Measurements from ENCODE around the gene ABCF2. TPM values are rescaled to one million over a fixed set of nuclear protein-coding genes. Genes with fewer than 3 reads are reported as not detected.

The ABCF2 gene
- total and polyA plus RNA-seq, 2 donors (not counting 1 experiment from before 2014, with no cell fraction given) = 16.1 to 30.2 TPM

DNA sequence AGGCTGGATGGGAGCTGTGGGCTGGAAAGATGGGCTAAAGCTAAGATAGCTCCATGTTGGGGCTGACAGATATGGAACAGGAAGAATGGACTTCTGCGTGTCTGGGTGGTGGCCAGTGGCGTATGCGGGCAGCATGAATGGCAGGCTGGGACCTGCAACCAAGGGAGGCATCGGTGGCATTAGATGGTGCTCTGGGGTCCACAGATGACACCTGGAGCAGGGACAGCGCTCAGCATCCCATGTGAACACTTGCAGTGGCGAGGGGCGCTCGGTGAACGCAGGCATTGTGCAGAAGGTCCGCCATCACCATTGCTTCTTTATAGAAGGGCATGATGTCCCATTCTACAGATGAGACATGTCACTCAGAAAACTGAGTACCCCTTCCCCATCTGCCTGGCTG is 42.5 kb upstream of the ABCF2 start:
- ATAC-seq (ENCODE audit: low read depth) (no peak), DNase-seq (no peak)
- Histone ChIP-seq H3K4me1 (ENCODE audit: control insufficient read depth in 2 of 2, insufficient read depth in 2 of 2, low read length in 2 of 2) (no peaks in the 10 kb centered on the region), H3K9me3 (ENCODE audit: control extremely low read depth in 1 of 3, control insufficient read depth in 2 of 3, insufficient read depth in 1 of 3, low read length in 2 of 3) (no peaks in the 10 kb centered on the region), H3K4me3 (ENCODE audit: control extremely low read depth in 1 of 5, extremely low read depth in 1 of 5, insufficient read depth in 1 of 5, low read depth in 2 of 5, low read length in 4 of 5) (no peak overlapping the region), H4K20me1 (ENCODE audit: control insufficient read depth, insufficient read depth, low read length, poor library complexity, severe bottlenecking) (no peaks in the 10 kb centered on the region), H3K9ac (ENCODE audit: low read length) (no peak overlapping the region), H3K27me3 (replicated peaks in 1 of 4; ENCODE audit: control extremely low read depth in 1 of 4, control insufficient read depth in 3 of 4, insufficient read depth in 4 of 4, low read length in 3 of 4) (peaks cover 0 to 10% (median 0%) of the 10 kb centered on the region in 4 experiments), H3K36me3 (replicated peaks in 1 of 2; ENCODE audit: control extremely low read depth in 1 of 2, control insufficient read depth in 1 of 2, extremely low read depth in 1 of 2, insufficient read depth in 2 of 2, low read length in 1 of 2) (no peaks in the 10 kb centered on the region), H3K4me2 (replicated peaks; ENCODE audit: low read depth, low read length, poor library complexity, severe bottlenecking) (no peak overlapping the region), H3K27ac (ENCODE audit: low read length in 2 of 2) (no peak overlapping the region), H2AFZ (ENCODE audit: insufficient read depth, low read depth, low read length, poor library complexity, severe bottlenecking) (no peak overlapping the region), H3K79me2 (ENCODE audit: control insufficient read depth, insufficient read depth, low read length) (no peaks in the 10 kb centered on the region)
- ChIA-PET POLR2A (interaction anchor here (0.6 kb wide), 1 partner anchor 281 kb away, joined by 5 read pairs; no protein-coding TSS in a partner anchor), CTCF (no interaction called here)
- H3K4me1 Mint-ChIP-seq = no peaks in the 10 kb centered on the region
- H3K9me3 Mint-ChIP-seq (ENCODE audit: insufficient read depth) = no peaks in the 10 kb centered on the region
- WGBS (ENCODE audit: insufficient coverage) = 96% methylated on average over 6 of the region's 10 CpGs
- intact Hi-C loops (cut with micrococcal nuclease) = no loop called here
- H3K27me3 Mint-ChIP-seq = peaks cover 24% of the 10 kb centered on the region
- H3K4me3 Mint-ChIP-seq = no peak overlapping the region
- no peak for TF ChIP-seq EZH2 (IDR thresholded peaks at IDR 0.05; ENCODE audit: borderline replicate concordance, insufficient read depth, low read depth, low read length, poor library complexity, severe bottlenecking)
- TF ChIP-seq, protein P1, sequence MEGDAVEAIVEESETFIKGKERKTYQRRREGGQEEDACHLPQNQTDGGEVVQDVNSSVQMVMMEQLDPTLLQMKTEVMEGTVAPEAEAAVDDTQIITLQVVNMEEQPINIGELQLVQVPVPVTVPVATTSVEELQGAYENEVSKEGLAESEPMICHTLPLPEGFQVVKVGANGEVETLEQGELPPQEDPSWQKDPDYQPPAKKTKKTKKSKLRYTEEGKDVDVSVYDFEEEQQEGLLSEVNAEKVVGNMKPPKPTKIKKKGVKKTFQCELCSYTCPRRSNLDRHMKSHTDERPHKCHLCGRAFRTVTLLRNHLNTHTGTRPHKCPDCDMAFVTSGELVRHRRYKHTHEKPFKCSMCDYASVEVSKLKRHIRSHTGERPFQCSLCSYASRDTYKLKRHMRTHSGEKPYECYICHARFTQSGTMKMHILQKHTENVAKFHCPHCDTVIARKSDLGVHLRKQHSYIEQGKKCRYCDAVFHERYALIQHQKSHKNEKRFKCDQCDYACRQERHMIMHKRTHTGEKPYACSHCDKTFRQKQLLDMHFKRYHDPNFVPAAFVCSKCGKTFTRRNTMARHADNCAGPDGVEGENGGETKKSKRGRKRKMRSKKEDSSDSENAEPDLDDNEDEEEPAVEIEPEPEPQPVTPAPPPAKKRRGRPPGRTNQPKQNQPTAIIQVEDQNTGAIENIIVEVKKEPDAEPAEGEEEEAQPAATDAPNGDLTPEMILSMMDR (IDR thresholded peaks at IDR 0.05) = no peak
- no peak overlapping the region for H3K27ac Mint-ChIP-seq

GRCh38 chr7:151265351-151265931 is 38.4 kb upstream of the ABCF2 start:
- POLR2A ChIA-PET = no interaction called here
- Histone ChIP-seq H3K36me3 (replicated peaks in 1 of 2; ENCODE audit: control extremely low read depth in 1 of 2, control insufficient read depth in 1 of 2, extremely low read depth in 1 of 2, insufficient read depth in 2 of 2, low read length in 1 of 2) (no peaks in the 10 kb centered on the region), H3K9ac (ENCODE audit: low read length) (no peak overlapping the region), H3K27ac (ENCODE audit: low read length in 2 of 2) (no peak overlapping the region), H2AFZ (ENCODE audit: insufficient read depth, low read depth, low read length, poor library complexity, severe bottlenecking) (no peak overlapping the region), H3K4me2 (replicated peaks; ENCODE audit: low read depth, low read length, poor library complexity, severe bottlenecking) (no peak overlapping the region), H4K20me1 (ENCODE audit: control insufficient read depth, insufficient read depth, low read length, poor library complexity, severe bottlenecking) (no peaks in the 10 kb centered on the region), H3K79me2 (ENCODE audit: control insufficient read depth, insufficient read depth, low read length) (no peaks in the 10 kb centered on the region), H3K4me1 (ENCODE audit: control insufficient read depth in 2 of 2, insufficient read depth in 2 of 2, low read length in 2 of 2) (no peaks in the 10 kb centered on the region), H3K4me3 (ENCODE audit: control extremely low read depth in 1 of 5, extremely low read depth in 1 of 5, insufficient read depth in 1 of 5, low read depth in 2 of 5, low read length in 4 of 5) (no peak overlapping the region), H3K9me3 (ENCODE audit: control extremely low read depth in 1 of 3, control insufficient read depth in 2 of 3, insufficient read depth in 1 of 3, low read length in 2 of 3) (peaks cover 0 to 8% (median 0%) of the 10 kb centered on the region in 3 donors), H3K27me3 (replicated peaks in 1 of 4; ENCODE audit: control extremely low read depth in 1 of 4, control insufficient read depth in 3 of 4, insufficient read depth in 4 of 4, low read length in 3 of 4) (peaks cover 0 to 9% (median 0%) of the 10 kb centered on the region in 4 experiments)
- TF ChIP-seq EZH2 (IDR thresholded peaks at IDR 0.05; ENCODE audit: borderline replicate concordance, insufficient read depth, low read depth, low read length, poor library complexity, severe bottlenecking) = no peak
- TF ChIP-seq, protein P1 (IDR thresholded peaks at IDR 0.05) = no peak
- CTCF ChIA-PET = no interaction called here
- DNase-seq = no peak
- intact Hi-C loops (cut with micrococcal nuclease) = no loop called here
- ATAC-seq (ENCODE audit: low read depth) = no peak
- no peaks in the 10 kb centered on the region for H3K9me3 Mint-ChIP-seq (ENCODE audit: insufficient read depth)
- H3K4me3 Mint-ChIP-seq = no peak overlapping the region
- no peak overlapping the region for H3K27ac Mint-ChIP-seq
- no peaks in the 10 kb centered on the region for H3K4me1 Mint-ChIP-seq
- 96% methylated on average over 5 of the region's 9 CpGs for WGBS (ENCODE audit: insufficient coverage)
- peaks cover 31% of the 10 kb centered on the region for H3K27me3 Mint-ChIP-seq
